ENCODE results near the gene LRRC2. TPM values are rescaled to one million over a fixed set of nuclear protein-coding genes. Genes with fewer than 3 reads are reported as not detected.

The LRRC2 gene
- total and polyA plus RNA-seq, 9 of the 15 experiments (the other 6 are each of a cell fraction or from before 2014, with no cell fraction given) = 0.01 to 0.04 (median 0.03) TPM; not detected in 5

- no peak for TF ChIP-seq ATF1 (CRISPR knock-in tag; IDR thresholded peaks at IDR 0.05)
- no peak for TF ChIP-seq ATF1 (tag; IDR thresholded peaks at IDR 0.05)
- TF ChIP-seq, protein P1, sequence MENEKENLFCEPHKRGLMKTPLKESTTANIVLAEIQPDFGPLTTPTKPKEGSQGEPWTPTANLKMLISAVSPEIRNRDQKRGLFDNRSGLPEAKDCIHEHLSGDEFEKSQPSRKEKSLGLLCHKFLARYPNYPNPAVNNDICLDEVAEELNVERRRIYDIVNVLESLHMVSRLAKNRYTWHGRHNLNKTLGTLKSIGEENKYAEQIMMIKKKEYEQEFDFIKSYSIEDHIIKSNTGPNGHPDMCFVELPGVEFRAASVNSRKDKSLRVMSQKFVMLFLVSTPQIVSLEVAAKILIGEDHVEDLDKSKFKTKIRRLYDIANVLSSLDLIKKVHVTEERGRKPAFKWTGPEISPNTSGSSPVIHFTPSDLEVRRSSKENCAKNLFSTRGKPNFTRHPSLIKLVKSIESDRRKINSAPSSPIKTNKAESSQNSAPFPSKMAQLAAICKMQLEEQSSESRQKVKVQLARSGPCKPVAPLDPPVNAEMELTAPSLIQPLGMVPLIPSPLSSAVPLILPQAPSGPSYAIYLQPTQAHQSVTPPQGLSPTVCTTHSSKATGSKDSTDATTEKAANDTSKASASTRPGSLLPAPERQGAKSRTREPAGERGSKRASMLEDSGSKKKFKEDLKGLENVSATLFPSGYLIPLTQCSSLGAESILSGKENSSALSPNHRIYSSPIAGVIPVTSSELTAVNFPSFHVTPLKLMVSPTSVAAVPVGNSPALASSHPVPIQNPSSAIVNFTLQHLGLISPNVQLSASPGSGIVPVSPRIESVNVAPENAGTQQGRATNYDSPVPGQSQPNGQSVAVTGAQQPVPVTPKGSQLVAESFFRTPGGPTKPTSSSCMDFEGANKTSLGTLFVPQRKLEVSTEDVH (IDR thresholded peaks at IDR 0.05; ENCODE audit: low read depth, partially characterized antibody) = peak; percentile 37
- no peak for TF ChIP-seq MTA2 (IDR thresholded peaks at IDR 0.05; ENCODE audit: low read depth)
- TF ChIP-seq IFI16 (CRISPR knock-in tag; IDR thresholded peaks at IDR 0.05) = no peak
- TF ChIP-seq YY1 (IDR thresholded peaks at IDR 0.05; ENCODE audit: borderline replicate concordance in 1 of 3, control insufficient read depth in 1 of 3, extremely low read depth in 1 of 3, insufficient read depth in 3 of 3, insufficient read length in 1 of 3, insufficient replicate concordance in 2 of 3, low read depth in 1 of 3, low read length in 2 of 3) = no peak
- TF ChIP-seq, protein P2, sequence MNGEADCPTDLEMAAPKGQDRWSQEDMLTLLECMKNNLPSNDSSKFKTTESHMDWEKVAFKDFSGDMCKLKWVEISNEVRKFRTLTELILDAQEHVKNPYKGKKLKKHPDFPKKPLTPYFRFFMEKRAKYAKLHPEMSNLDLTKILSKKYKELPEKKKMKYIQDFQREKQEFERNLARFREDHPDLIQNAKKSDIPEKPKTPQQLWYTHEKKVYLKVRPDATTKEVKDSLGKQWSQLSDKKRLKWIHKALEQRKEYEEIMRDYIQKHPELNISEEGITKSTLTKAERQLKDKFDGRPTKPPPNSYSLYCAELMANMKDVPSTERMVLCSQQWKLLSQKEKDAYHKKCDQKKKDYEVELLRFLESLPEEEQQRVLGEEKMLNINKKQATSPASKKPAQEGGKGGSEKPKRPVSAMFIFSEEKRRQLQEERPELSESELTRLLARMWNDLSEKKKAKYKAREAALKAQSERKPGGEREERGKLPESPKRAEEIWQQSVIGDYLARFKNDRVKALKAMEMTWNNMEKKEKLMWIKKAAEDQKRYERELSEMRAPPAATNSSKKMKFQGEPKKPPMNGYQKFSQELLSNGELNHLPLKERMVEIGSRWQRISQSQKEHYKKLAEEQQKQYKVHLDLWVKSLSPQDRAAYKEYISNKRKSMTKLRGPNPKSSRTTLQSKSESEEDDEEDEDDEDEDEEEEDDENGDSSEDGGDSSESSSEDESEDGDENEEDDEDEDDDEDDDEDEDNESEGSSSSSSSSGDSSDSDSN (IDR thresholded peaks at IDR 0.05; ENCODE audit: borderline replicate concordance in 1 of 2, low read depth in 2 of 2, low read length in 2 of 2) = no peak
- TF ChIP-seq PCBP1 (IDR thresholded peaks at IDR 0.05; ENCODE audit: low read depth, low read length, poor library complexity, severe bottlenecking) = no peak
- TF ChIP-seq ETS1 (conservative IDR thresholded peaks at IDR 0.05; ENCODE audit: control insufficient read depth, low read depth, low read length) = no peak
- TF ChIP-seq ARID1B (IDR thresholded peaks at IDR 0.05) = peak; percentile 62
- no peak for TF ChIP-seq ZNF347 (CRISPR knock-in tag; IDR thresholded peaks at IDR 0.05; ENCODE audit: low read depth)
- no peak for TF ChIP-seq ZBTB34 (CRISPR knock-in tag; IDR thresholded peaks at IDR 0.05)
- TF ChIP-seq CBX8 (IDR thresholded peaks at IDR 0.05; ENCODE audit: borderline replicate concordance, extremely low read depth, low read depth, low read length, poor library complexity, severe bottlenecking) = no peak
- TF ChIP-seq GTF2B (IDR thresholded peaks at IDR 0.05; ENCODE audit: extremely low read depth, insufficient read length) = no peak
- TF ChIP-seq ZNF778 (CRISPR knock-in tag; IDR thresholded peaks at IDR 0.05) = no peak
- TF ChIP-seq RFX1 (IDR thresholded peaks at IDR 0.05) = no peak
- no peak for TF ChIP-seq RAD51 (IDR thresholded peaks at IDR 0.05; ENCODE audit: borderline replicate concordance, low read depth)
- no peak for TF ChIP-seq POLR2B (IDR thresholded peaks at IDR 0.05; ENCODE audit: low read depth, partially characterized antibody)
- no peak for TF ChIP-seq RBM39 (optimal IDR thresholded peaks at IDR 0.05; ENCODE audit: low read depth, low read length)
Observed at GRCh38 chr3:46542344-46542743, 23.8 kb downstream of the LRRC2 start (continued).
